Panc1 (cell line): ENCODE measurements around the gene NUDT16L1. TPM values are rescaled to one million over a fixed set of nuclear protein-coding genes. Genes with fewer than 3 reads are reported as not detected.
"Not testable (repeated sequence)": the region's sequence is repeated elsewhere in the genome, so short reads cannot be mapped to it uniquely, and the experiment has no call there.

Experiments
- ATAC-seq: fragments of 200-7000 bp; cut with Tn5 transposase; 2 replicates; pipeline ENCODE4 v1.9.1; 2020; ENCODE audit warnings: mild to moderate bottlenecking, moderate library complexity
- BruUV-seq: library from RNA; stranded (reverse); fragments of 400-500 nt; replicated peaks from 2 replicates; lab custom pipeline; 2021; lab: Mats Ljungman, UMichigan
- CTCF ChIA-PET: fragments of 300-600 bp; sonication (Branson Sonifier 250); formaldehyde crosslinking; loops from one replicate; lab custom pipeline; 2022; ENCODE audit warnings: antibody characterized with exemption; lab: Charles Lee
- POLR2A ChIA-PET: fragments of 300-600 bp; sonication (Branson Sonifier 250); formaldehyde crosslinking; loops from one replicate; lab custom pipeline; 2022; ENCODE audit warnings: antibody characterized with exemption; lab: Charles Lee
- DNase-seq: peaks from one replicate; pipeline ENCODE4 v3.0.0-alpha.2; 2010; ENCODE audit warnings: low read depth, low spot score
- H3K27ac ChIP-seq: 2 replicates; pipeline ENCODE4 v1.5.1; 2011; ENCODE audit warnings: mild to moderate bottlenecking, low read length, inconsistent platforms
- H3K27me3 ChIP-seq: fragments of 200-500 bp; sonication (Bioruptor generic); 2 replicates; pipeline ENCODE4 v1.6.0; 2014; ENCODE audit warnings: low read length, inconsistent platforms; ENCODE audit not compliant: control insufficient read depth, insufficient read depth
- H3K36me3 ChIP-seq: fragments of 200-500 bp; sonication (Bioruptor generic); 2 replicates; pipeline ENCODE4 v1.5.1; 2014; ENCODE audit warnings: inconsistent platforms, mild to moderate bottlenecking, low read length, moderate library complexity; ENCODE audit not compliant: control insufficient read depth, insufficient read depth
- H3K4me1 ChIP-seq: 2 replicates; pipeline ENCODE4 v1.5.1; 2011; ENCODE audit warnings: inconsistent platforms, mild to moderate bottlenecking, low read length, moderate library complexity; ENCODE audit not compliant: control insufficient read depth, insufficient read depth
- H3K4me3 ChIP-seq, 2 experiments: 2 replicates each; pipeline ENCODE4 v1.5.1; 2011 to 2012; ENCODE audit warnings: low read depth in 2 of 2, low read length in 2 of 2, mild to moderate bottlenecking in 2 of 2, inconsistent platforms in 1 of 2, moderate library complexity in 1 of 2
- H3K9me3 ChIP-seq: fragments of 200-500 bp; sonication (Bioruptor generic); 2 replicates; pipeline ENCODE4 v1.5.1; 2014; ENCODE audit warnings: low read depth, mild to moderate bottlenecking, inconsistent platforms, low read length, moderate library complexity; ENCODE audit not compliant: control insufficient read depth, insufficient read depth
- POLR2AphosphoS5 ChIP-seq: IDR thresholded peaks from 2 replicates; pipeline ENCODE4 v1.6.1; 2012; ENCODE audit warnings: mild to moderate bottlenecking, low read depth, low read length, moderate library complexity
- SIN3A ChIP-seq: IDR thresholded peaks from 2 replicates; pipeline ENCODE4 v1.6.1; 2012; ENCODE audit warnings: low read depth, mild to moderate bottlenecking, low read length, moderate library complexity, borderline replicate concordance; ENCODE audit not compliant: insufficient read depth
- TCF7L2 ChIP-seq: IDR thresholded peaks from 2 replicates; pipeline ENCODE4 v1.6.1; 2011; ENCODE audit warnings: mild to moderate bottlenecking, low read depth, low read length, inconsistent platforms
- in situ Hi-C: cut with HindIII; loops from 2 replicates; pipeline ENCODE4 v1.10.0; 2016; ENCODE audit warnings: low sequenced_read_pairs, low pct_unique_long_range_greater_than_20kb
- intact Hi-C: fragments of 100-400 bp; cut with micrococcal nuclease; formaldehyde crosslinking; loops from one replicate; pipeline ENCODE4 v1.10.0; 2022; ENCODE audit not compliant: unreplicated experiment
- total RNA-seq: library from RNA; stranded (reverse); gene quantifications from one replicate; pipeline ENCODE4 v1.2.1, GENCODE V29; 2021; ENCODE audit not compliant: unreplicated experiment
- TF ChIP-seq, protein P1 (sequence below), 2 experiments: IDR thresholded peaks; 2 replicates each; pipeline ENCODE4 v1.6.1; 2011 to 2012; ENCODE audit warnings: low read depth in 2 of 2, control low read depth in 1 of 2, low read length in 1 of 2, mild to moderate bottlenecking in 1 of 2, moderate library complexity in 1 of 2; ENCODE audit not compliant: insufficient read depth in 1 of 2
- TF ChIP-seq, protein P2 (sequence below): fragments of 450-650 bp; IDR thresholded peaks from 2 replicates; pipeline ENCODE4 v1.5.1; 2017; ENCODE audit warnings: mild to moderate bottlenecking

NUDT16L1 gene
- total RNA-seq, 1 experiment from 2014 or later: 42.9 TPM

- Histone ChIP-seq H3K27me3 (no peaks in the 10 kb centered on the region), H3K4me3 (no peak overlapping the region), H3K36me3 (peaks cover 4% of the 10 kb centered on the region; the same call in 1 of the 2 replicates), H3K27ac (no peak overlapping the region), H3K9me3 (no peaks in the 10 kb centered on the region), H3K4me1 (no peaks in the 10 kb centered on the region)
- DNase-seq (no peak), ATAC-seq (no peak)
- POLR2A ChIA-PET: no interaction called here
- no TSS peak for BruUV-seq
- intact Hi-C loops: no loop called here
- CTCF ChIA-PET: no interaction called here
- in situ Hi-C loops: no loop called here
- no peak for TF ChIP-seq SIN3A
- TF ChIP-seq, protein P1, sequence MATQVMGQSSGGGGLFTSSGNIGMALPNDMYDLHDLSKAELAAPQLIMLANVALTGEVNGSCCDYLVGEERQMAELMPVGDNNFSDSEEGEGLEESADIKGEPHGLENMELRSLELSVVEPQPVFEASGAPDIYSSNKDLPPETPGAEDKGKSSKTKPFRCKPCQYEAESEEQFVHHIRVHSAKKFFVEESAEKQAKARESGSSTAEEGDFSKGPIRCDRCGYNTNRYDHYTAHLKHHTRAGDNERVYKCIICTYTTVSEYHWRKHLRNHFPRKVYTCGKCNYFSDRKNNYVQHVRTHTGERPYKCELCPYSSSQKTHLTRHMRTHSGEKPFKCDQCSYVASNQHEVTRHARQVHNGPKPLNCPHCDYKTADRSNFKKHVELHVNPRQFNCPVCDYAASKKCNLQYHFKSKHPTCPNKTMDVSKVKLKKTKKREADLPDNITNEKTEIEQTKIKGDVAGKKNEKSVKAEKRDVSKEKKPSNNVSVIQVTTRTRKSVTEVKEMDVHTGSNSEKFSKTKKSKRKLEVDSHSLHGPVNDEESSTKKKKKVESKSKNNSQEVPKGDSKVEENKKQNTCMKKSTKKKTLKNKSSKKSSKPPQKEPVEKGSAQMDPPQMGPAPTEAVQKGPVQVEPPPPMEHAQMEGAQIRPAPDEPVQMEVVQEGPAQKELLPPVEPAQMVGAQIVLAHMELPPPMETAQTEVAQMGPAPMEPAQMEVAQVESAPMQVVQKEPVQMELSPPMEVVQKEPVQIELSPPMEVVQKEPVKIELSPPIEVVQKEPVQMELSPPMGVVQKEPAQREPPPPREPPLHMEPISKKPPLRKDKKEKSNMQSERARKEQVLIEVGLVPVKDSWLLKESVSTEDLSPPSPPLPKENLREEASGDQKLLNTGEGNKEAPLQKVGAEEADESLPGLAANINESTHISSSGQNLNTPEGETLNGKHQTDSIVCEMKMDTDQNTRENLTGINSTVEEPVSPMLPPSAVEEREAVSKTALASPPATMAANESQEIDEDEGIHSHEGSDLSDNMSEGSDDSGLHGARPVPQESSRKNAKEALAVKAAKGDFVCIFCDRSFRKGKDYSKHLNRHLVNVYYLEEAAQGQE (IDR thresholded peaks at IDR 0.05; ENCODE audit: insufficient read depth in 1 of 2, low read depth in 2 of 2, low read length in 1 of 2): no peak
- TF ChIP-seq TCF7L2: no peak
- TF ChIP-seq, protein P2, sequence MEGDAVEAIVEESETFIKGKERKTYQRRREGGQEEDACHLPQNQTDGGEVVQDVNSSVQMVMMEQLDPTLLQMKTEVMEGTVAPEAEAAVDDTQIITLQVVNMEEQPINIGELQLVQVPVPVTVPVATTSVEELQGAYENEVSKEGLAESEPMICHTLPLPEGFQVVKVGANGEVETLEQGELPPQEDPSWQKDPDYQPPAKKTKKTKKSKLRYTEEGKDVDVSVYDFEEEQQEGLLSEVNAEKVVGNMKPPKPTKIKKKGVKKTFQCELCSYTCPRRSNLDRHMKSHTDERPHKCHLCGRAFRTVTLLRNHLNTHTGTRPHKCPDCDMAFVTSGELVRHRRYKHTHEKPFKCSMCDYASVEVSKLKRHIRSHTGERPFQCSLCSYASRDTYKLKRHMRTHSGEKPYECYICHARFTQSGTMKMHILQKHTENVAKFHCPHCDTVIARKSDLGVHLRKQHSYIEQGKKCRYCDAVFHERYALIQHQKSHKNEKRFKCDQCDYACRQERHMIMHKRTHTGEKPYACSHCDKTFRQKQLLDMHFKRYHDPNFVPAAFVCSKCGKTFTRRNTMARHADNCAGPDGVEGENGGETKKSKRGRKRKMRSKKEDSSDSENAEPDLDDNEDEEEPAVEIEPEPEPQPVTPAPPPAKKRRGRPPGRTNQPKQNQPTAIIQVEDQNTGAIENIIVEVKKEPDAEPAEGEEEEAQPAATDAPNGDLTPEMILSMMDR: no peak
- TF ChIP-seq POLR2AphosphoS5: no peak
Observed at GRCh38 chr16:4736546-4736945, 43.2 kb downstream of the NUDT16L1 start.

GRCh38 chr16:4737545-4737944, 44.2 kb downstream of the NUDT16L1 start:
- intact Hi-C loops: no loop called here

GRCh38 chr16:4738370-4738769, 45.0 kb downstream of the NUDT16L1 start:
- intact Hi-C loops, ATAC-seq, H3K27me3 ChIP-seq, DNase-seq, H3K9me3 ChIP-seq, H3K4me1 ChIP-seq, H3K27ac ChIP-seq, in situ Hi-C loops, BruUV-seq, CTCF ChIA-PET, H3K36me3 ChIP-seq, H3K4me3 ChIP-seq: not testable (repeated sequence)
- POLR2A ChIA-PET: interaction anchor here (0.5 kb wide), 1 partner anchor 86 kb away, joined by 3 read pairs; no protein-coding TSS in a partner anchor

More at GRCh38 chr16:4737545-4737944, 44.2 kb downstream of the NUDT16L1 start:
- POLR2A ChIA-PET: no interaction called here
- H3K27me3 ChIP-seq: no peaks in the 10 kb centered on the region
- H3K9me3 ChIP-seq: no peaks in the 10 kb centered on the region
- DNase-seq (no peak), ATAC-seq (no peak)
- no peak overlapping the region for H3K27ac ChIP-seq
- CTCF ChIA-PET: no interaction called here
- H3K4me1 ChIP-seq: no peaks in the 10 kb centered on the region
- in situ Hi-C loops: no loop called here
- peaks cover 4% of the 10 kb centered on the region; the same call in 1 of the 2 replicates for H3K36me3 ChIP-seq
- TF ChIP-seq, protein P2: no peak
- TF ChIP-seq TCF7L2 (no peak), SIN3A (no peak), POLR2AphosphoS5 (no peak)
- TF ChIP-seq, protein P1 (IDR thresholded peaks at IDR 0.05; ENCODE audit: insufficient read depth in 1 of 2, low read depth in 2 of 2, low read length in 1 of 2): no peak
- BruUV-seq: no TSS peak
- H3K4me3 ChIP-seq: no peak overlapping the region
